Body of pancreas (tissue), 4 donors: ENCODE results near the gene HMGCR.

Experiments
- CTCF ChIP-seq, 7 experiments: fragments of 450-650 bp in 4 of 7; fragments of 200-600 bp in 3 of 7; sonication (generic) in 3 of 7; IDR thresholded peaks; one replicate each; pipeline ENCODE4 v1.5.1; 2016 to 2019; ENCODE audit warnings: antibody characterized with exemption in 7 of 7
- POLR2A ChIP-seq, 3 donors: fragments of 450-650 bp; IDR thresholded peaks; one replicate each; pipeline ENCODE4 v1.6.1; 2016; ENCODE audit warnings: antibody characterized with exemption in 3 of 3, mild to moderate bottlenecking in 2 of 3

- TF ChIP-seq POLR2A (IDR thresholded peaks at IDR 0.05) (no peak), CTCF (IDR thresholded peaks at IDR 0.05) (no peak)
Measured at GRCh38 chr5:75349663-75350062, 12.6 kb downstream of the HMGCR start.
